HG03103 (cell line): Measurements from ENCODE around the gene DEFB113.
"Not testable (repeated sequence)": the region's sequence is repeated elsewhere in the genome, so short reads cannot be mapped to it uniquely, and the experiment has no call there.

Experiments used
- ATAC-seq: cut with Tn5 transposase; IDR thresholded peaks from one replicate; pipeline ENCODE4 v1.9.1; 2021; ENCODE audit warnings: low read depth; ENCODE audit not compliant: unreplicated experiment

Gene DEFB113

GRCh38 chr6:49969605-49970004 is at the start of gene DEFB113:
DEFB113 (minus strand) TSS chr6:49969625; CDS start chr6:49969625, 0 bp downstream.
- no peak for ATAC-seq

GRCh38 chr6:50007819-50008218 is 38.4 kb upstream of the DEFB113 start:
- ATAC-seq: no peak

DNA sequence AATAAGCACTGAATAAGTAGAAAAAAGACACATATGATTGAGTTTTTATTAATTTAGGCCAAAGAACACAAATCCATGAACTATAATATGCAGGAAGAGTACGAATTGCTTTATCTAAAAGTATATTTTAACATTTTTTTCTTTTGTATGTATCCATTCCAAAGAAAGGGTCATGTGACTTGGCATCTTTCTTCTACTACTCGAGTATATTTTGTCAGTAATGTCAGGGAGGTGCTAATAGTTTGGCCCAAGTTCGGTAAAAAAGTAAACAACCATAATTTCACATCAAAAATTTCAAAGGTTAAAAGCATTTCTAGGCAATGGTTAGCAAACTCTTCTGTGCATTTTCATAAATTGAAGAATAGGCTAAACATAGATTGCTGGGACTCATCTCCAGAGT is 33.7 kb upstream of the DEFB113 start:
- no peak for ATAC-seq

DNA sequence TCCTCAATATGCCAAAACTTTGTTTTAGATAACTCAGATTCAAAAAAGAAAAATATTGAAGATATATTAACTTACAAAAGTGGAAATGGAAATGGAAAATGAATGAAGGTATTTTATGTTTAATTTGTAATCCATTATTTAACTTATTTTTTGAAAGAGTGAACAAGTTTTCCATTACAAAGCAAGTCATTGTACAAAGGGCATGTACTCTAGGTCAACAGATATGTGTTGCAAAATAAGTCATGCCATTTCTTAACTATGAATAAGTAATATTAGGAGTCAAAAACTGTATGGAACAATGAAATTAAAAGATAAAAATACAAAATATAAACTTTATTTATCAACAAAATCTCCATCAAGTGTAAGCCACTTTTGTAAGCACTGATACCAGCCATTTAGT is 25.9 kb upstream of the DEFB113 start:
- no peak for ATAC-seq

- no peak for ATAC-seq
Observed at GRCh38 chr6:49988900-49989299, 19.5 kb upstream of the DEFB113 start.

- ATAC-seq: no peak
Observed at GRCh38 chr6:49987749-49988148, 18.3 kb upstream of the DEFB113 start.

- no peak for ATAC-seq
Observed at GRCh38 chr6:49986551-49986950, 17.1 kb upstream of the DEFB113 start.

DNA sequence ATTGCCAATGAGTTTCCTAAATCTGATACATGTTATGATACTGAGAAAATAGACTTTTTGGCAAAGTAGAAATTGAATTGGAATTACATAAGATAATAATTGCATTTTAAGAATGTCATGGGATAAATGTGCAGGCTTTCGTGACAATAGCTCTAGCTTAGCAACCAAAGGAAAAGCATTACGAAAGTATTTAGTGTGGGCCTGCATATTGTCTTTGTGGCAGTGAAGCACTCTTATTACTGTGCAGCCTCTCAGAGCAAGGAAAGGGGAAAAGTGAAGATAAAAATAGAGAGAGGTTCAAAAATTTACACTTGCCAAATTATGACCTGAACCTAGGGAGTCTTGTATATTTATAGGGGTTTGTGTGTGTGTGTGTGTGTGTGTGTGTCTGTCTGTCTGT is 12.6 kb upstream of the DEFB113 start:
- ATAC-seq: no peak

DNA sequence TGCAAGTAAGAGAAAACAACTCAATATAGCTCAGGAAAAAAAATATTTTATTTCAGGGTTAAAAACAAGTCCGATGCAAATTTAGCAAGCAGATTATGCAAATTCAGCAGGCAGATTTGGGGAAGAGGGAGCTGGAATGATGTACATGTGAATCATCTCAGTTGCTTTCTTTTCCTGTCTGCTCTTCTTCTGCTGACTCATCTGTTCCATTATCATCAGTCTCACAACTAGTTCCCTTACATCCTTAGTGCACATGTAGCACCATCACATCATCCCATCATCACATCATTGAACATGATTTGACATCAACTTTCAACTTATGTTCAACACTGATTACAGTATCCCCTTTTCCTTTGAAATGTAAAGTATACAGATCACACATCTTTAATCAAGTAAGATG is 11.5 kb upstream of the DEFB113 start:
- ATAC-seq: no peak

DNA sequence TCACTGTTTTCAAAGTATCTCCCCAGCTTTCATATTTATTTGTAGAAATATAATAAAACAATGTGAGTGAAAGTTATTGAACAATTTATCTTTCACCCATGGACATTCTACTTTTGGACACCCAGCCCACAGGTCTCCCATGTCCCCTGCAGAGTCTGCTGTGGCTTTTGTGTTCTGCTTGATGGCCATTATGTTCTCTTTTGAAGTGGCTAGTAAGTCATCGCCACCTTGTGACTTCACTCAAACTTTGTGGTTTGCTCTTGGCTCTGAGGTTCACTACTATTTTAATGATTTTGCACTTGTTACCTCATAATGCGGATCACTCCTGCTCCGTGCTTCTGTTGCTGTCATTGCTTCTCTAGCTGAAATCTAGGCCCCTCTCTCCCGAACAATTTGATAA is 10.2 kb upstream of the DEFB113 start:
- ATAC-seq: no peak

DNA sequence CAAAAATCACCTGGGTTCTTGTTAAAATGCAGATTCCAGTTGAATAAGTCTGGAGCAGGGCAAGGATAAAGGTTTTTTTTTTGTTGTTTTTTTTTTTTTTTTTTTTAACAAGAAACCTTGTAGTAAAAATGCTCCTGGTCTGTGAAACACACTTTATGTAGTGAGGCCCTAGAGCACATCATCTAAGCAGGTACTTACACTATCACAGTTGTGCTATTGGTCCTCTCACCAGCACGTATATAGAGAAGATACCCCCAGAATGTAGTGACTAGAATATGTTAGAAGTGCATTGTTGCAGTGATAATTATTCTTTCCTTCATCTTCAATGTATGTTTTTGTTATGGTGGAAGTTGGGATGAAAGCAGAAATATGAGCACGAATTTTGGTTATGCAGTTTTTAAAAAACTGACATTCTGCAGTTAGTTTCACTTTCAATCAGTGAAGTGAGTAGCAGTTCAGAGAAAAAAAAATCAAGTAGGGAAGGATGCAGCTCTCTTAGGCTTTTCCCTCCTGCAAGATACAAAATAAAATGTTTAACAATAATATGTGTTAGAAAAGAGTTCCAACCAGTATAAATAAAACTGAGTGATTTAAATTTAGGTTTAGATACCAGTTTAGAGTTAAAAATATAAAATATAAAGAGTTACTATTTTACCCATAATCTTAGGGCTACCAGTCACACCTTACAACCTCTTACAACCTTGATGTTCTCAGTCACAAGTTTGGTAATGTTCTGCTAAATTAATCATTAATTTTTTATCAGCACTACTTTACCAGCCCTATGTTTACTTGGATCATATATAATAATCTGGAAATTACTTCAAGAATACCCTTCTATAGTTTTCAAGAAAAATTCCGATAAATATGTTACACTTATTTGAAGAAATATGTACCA is 9.2 kb upstream of the DEFB113 start:
- no peak for ATAC-seq

DNA sequence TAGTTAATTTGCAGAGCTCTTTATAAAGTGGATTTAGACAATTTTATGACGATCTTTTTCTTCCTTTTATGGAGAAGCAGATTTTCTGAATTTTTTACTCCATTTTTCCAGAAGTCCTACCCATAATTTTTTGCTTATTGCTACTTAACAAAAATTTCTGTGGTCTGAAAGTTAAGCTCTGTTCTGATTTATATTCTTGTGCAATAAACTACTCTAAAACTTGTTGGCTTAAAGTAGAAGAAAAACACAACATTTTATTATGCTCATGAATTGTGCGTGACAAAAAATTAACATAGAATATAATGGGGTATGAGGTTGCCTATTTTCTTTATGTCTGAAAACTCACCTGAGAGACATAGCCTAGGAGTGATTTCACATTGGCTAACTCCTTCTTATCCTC is 2.6 kb downstream of the DEFB113 start:
- no peak for ATAC-seq

- no peak for ATAC-seq
Observed at GRCh38 chr6:49966334-49966733, 3.1 kb downstream of the DEFB113 start.

DNA sequence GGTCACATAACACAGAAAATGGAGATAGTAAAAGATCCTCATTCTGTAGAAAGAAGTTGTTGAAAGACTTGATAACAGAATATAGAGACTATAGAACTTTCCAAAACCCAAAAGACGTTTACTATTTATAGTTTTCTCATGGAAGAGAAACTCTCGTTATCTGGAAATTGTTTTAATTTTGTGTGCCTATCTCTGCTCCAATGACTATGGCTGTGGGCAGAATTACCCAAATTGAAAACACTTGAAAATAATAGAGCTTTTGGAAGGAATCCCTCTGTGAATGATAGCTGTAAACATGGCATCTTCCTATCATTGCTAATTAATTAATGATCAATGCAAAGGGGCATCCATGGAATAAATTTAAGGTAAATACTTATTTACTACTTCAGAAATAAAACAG is 5.4 kb downstream of the DEFB113 start, which contains the start of gene DEFB114:
Gene DEFB114, minus strand, starts transcription at position 101 of the 400 bp plus-strand sequence. Its CDS starts 59 bp downstream, at position 42.
- ATAC-seq: no peak

DNA sequence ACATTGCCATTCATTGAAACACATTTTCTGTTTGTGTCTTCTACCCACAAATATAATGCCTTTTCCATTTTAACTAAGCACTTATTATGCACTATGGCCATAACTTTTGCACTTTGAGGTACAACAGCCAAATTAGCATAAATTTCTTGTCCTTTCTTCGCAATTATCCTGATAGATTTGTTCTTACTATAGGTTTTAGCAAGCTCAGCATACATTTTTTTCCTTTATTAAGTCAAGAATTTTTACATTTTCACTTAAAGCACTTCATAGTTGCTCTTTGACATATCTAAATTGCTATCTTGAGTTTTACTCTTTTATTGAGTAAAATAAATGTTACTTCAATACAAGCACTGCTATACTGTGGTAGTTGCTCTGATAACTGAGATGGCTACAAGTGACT is 11.2 kb downstream of the DEFB113 start:
- ATAC-seq: no peak

DNA sequence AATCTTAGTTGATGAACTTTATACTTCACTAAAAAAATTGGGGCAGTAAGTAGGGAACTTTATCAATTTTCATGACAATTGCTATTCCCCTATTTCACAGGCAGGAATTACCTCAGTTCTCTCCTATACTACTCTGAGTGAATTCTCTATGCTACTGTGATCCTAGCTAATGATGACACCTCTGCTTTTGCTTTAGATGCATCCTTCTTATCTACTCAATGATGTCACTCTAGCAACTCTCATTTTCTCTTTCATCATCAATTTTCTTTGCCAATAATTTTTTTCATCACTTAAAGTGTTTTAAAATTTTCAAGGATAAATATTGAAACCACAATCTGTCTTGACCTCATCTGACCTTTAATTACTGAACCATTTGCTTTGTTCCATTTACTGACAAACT is 13.6 kb downstream of the DEFB113 start:
- no peak for ATAC-seq

- no peak for ATAC-seq
Observed at GRCh38 chr6:49951926-49952325, 17.5 kb downstream of the DEFB113 start.

DNA sequence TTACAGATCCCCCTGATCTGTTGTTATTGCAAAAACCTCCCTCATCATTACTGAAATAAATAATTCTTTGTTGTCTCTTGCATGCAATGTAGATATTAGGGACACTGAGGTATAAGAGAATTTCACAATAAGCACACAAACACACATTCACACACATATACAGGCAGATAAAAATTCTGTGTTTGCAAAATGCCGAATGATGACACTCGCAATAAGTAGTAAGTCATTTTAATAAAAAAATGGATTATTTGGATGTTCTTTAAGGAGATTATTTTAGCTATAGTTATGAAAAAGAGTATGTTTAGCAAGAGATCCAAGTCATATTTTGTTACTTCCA is 19.0 kb downstream of the DEFB113 start:
- no peak for ATAC-seq

GRCh38 chr6:49949062-49949461 is 20.4 kb downstream of the DEFB113 start:
- ATAC-seq: no peak

- no peak for ATAC-seq
Observed at GRCh38 chr6:49946835-49947234, 22.6 kb downstream of the DEFB113 start.

DNA sequence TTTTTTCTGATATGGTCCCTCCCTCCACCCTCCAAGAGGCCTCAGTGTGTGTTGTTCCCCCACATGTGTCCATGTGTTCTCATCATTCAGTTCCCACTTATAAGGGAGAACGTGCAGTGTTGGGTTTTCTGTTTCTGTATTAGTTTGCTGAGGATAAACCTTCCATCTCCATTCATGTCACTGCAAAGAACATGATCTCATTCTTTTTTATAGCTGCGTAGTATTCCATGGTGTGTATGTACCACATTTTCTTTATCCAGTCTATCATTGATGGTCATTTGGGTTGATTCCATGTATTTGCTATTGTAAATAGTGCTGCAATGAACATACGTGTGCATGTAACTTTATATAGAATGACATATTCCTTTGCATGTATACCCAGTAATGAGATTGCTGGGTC is 25.4 kb downstream of the DEFB113 start:
- not testable (repeated sequence) for ATAC-seq

GRCh38 chr6:49939993-49940498 is 29.4 kb downstream of the DEFB113 start:
- ATAC-seq: no peak
